ENCODE results near the gene TMTC3. TPM values are rescaled to one million over a fixed set of nuclear protein-coding genes. Genes with fewer than 3 reads are reported as not detected.

The TMTC3 gene
- total RNA-seq (10 to 100 TPM in 8 of 9 donors, 1 to 10 TPM in 1; 9.4 to 33.7 (median 17.8) TPM), polyA plus RNA-seq (10 to 100 TPM in 1 of 3 donors, 1 to 10 TPM in 2; 2.9 to 11.0 (median 4.5) TPM)
- long read RNA-seq, donor 1 = 0 reads
- long read RNA-seq, donor 2, full-length matches to known transcripts = 1 of 1 reads
- long read RNA-seq, donor 2, partial matches to known transcripts = 0 of 1 reads
- long read RNA-seq, donor 2, other reads (novel, unspliced or antisense) = 0 of 1 reads
- long read RNA-seq, donor 3 = 0 reads
- long read RNA-seq, donor 4, full-length matches to known transcripts = 2 of 5 reads
- long read RNA-seq, donor 4, partial matches to known transcripts = 0 of 5 reads
- long read RNA-seq, donor 4, other reads (novel, unspliced or antisense) = 3 of 5 reads
- long read RNA-seq, donor 5, partial matches to known transcripts = 0 of 1 reads
- long read RNA-seq, donor 5, other reads (novel, unspliced or antisense) = 1 of 1 reads
- long read RNA-seq, donor 6, partial matches to known transcripts = 0 of 2 reads
- long read RNA-seq, donor 6, other reads (novel, unspliced or antisense) = 2 of 2 reads
- long read RNA-seq, donor 7 = 0 reads
- long read RNA-seq, donor 8, full-length matches to known transcripts = 1 of 1 reads
- long read RNA-seq, donor 8, partial matches to known transcripts = 0 of 1 reads
- long read RNA-seq, donor 8, other reads (novel, unspliced or antisense) = 0 of 1 reads
- long read RNA-seq, donor 9, full-length matches to known transcripts = 1 of 1 reads
- long read RNA-seq, donor 9, partial matches to known transcripts = 0 of 1 reads
- long read RNA-seq, donor 9, other reads (novel, unspliced or antisense) = 0 of 1 reads
- long read RNA-seq, donor 10, full-length matches to known transcripts = 1 of 1 reads
- long read RNA-seq, donor 10, partial matches to known transcripts = 0 of 1 reads
- long read RNA-seq, donor 10, other reads (novel, unspliced or antisense) = 0 of 1 reads

- 0 to 1% (median 0%) methylated on average over 27 to 49 of the region's 49 CpGs for WGBS, 4 donors
- TF ChIP-seq CTCF (IDR thresholded peaks at IDR 0.05) (no peak), POLR2A (IDR thresholded peaks at IDR 0.05) (peak; percentile 40 to 73)
- no peaks in the 10 kb centered on the region for H3K9me3 ChIP-seq (replicated peaks in 1 of 3)
- intact Hi-C loops (cut with DNase I) = no loop called here
- peak within 1 kb of the TSS in 4 of 5 donors; percentile 15 to 82 (median 62) for H3K27ac ChIP-seq
- H3K4me1 ChIP-seq (replicated peaks in 1 of 2) = peaks cover 10 to 24% of the 10 kb centered on the region in 2 donors
- H3K4me3 ChIP-seq = peak within 1 kb of the TSS; percentile 26 to 78 (median 58)
- H3K36me3 ChIP-seq (replicated peaks in 1 of 2) = no peaks in the 10 kb centered on the region
- no peaks in the 10 kb centered on the region for H3K27me3 ChIP-seq
- DNase-seq = peak; percentile 95 to 99 (median 98)
Measured at GRCh38 chr12:88141774-88142609, at the start of gene TMTC3, which contains the start of gene CEP290. TSS of gene TMTC3 (plus strand) at chr12:88142307. CDS start at chr12:88148316, 6,009 bp downstream. TSS of gene CEP290 (minus strand) at chr12:88142088. CDS start at chr12:88141307, 781 bp downstream.

- Histone ChIP-seq H3K4me3 (no peak overlapping the region), H3K4me1 (replicated peaks in 1 of 2) (no peaks in the 10 kb centered on the region), H3K27ac (no peak overlapping the region), H3K9me3 (replicated peaks in 1 of 3) (no peaks in the 10 kb centered on the region), H3K36me3 (replicated peaks in 1 of 2) (peaks cover 0 to 18% of the 10 kb centered on the region in 2 donors), H3K27me3 (no peaks in the 10 kb centered on the region)
- DNase-seq = no peak
- intact Hi-C loops (cut with DNase I) = no loop called here
- TF ChIP-seq POLR2A (IDR thresholded peaks at IDR 0.05) (no peak), CTCF (IDR thresholded peaks at IDR 0.05) (no peak)
Measured at GRCh38 chr12:88092771-88093170, 49.3 kb upstream of the TMTC3 start.

GRCh38 chr12:88093573-88093972 lies 48.5 kb upstream of the TMTC3 start:
- WGBS, 4 donors = 97 to 99% (median 98%) methylated on average over 4 of the region's 4 CpGs
- Histone ChIP-seq H3K4me3 (no peak overlapping the region), H3K9me3 (replicated peaks in 1 of 3) (no peaks in the 10 kb centered on the region), H3K4me1 (replicated peaks in 1 of 2) (no peaks in the 10 kb centered on the region), H3K36me3 (replicated peaks in 1 of 2) (peaks cover 0 to 16% of the 10 kb centered on the region in 2 donors), H3K27me3 (no peaks in the 10 kb centered on the region), H3K27ac (no peak overlapping the region)
- TF ChIP-seq POLR2A (IDR thresholded peaks at IDR 0.05) = no peak
- no peak for TF ChIP-seq CTCF (IDR thresholded peaks at IDR 0.05)
- DNase-seq = no peak
- intact Hi-C loops (cut with DNase I) = no loop called here
